ENCODE results near the gene CTSF. TPM values are rescaled to one million over a fixed set of nuclear protein-coding genes. Genes with fewer than 3 reads are reported as not detected.
A peak's percentile ranks its signal among the peaks of the same experiment; 100 is the strongest.

The CTSF gene
- total and polyA plus RNA-seq, 2 of the 13 experiments (the other 11 are each of a cell fraction or from before 2014, with no cell fraction given), result not detected

GRCh38 chr11:66617155-66617834, 48.9 kb upstream of the CTSF start:
- DNase-seq (ENCODE audit: low spot score) (no peak), FAIRE-seq (no peak), ATAC-seq (peak; percentile 57)
- Histone ChIP-seq H2AFZ (ENCODE audit: low read length) (no peak overlapping the region), H3K36me3 (replicated peaks in 1 of 2; ENCODE audit: control insufficient read depth in 1 of 2, insufficient read depth in 2 of 2, low read length in 2 of 2) (peaks cover 0 to 20% of the 10 kb centered on the region in 2 experiments; a peak in 3 of 5 replicates), H3K9me3 (ENCODE audit: low read length) (no peaks in the 10 kb centered on the region), H3K9ac (ENCODE audit: insufficient read depth, low read depth, low read length) (peak overlapping the region; percentile 92), H4K20me1 (ENCODE audit: insufficient read depth, low read length) (peaks cover 54% of the 10 kb centered on the region), H3K27ac (ENCODE audit: extremely low read length, insufficient read depth, low read length) (peak overlapping the region; percentile 89), H3K4me1 (ENCODE audit: insufficient read depth, low read length) (peaks cover 51% of the 10 kb centered on the region), H3K27me3 (ENCODE audit: control insufficient read depth in 1 of 2, insufficient read depth in 2 of 2, low read length in 2 of 2) (no peaks in the 10 kb centered on the region; a peak in 1 of 5 replicates), H3K4me2 (ENCODE audit: low read depth, low read length) (peak overlapping the region; percentile 88), H3K79me2 (ENCODE audit: insufficient read depth, low read length) (peaks cover 57% of the 10 kb centered on the region), H3K4me3 (replicated peaks in 1 of 3; ENCODE audit: insufficient read depth in 1 of 3, low read depth in 2 of 3, low read length in 3 of 3) (peak overlapping the region; percentile 89 to 93 (median 92))
- ChIA-PET CTCF (ENCODE audit: low intra/inter-chr PET ratio, low total read pairs) (no interaction called here), POLR2A (interaction anchor here (0.6 to 10.6 kb wide), 18 partner anchors 8 to 305 kb away, joined by 3 to 211 read pairs (median 8); partner anchors contain the start of genes ACTN3, CCDC87, CCS and DPP3)
- in situ Hi-C loops (cut with HindIII; ENCODE audit: extremely low pct_ligation_motif_present, low pct_unique_long_range_greater_than_20kb), result no loop called here
- no TSS peak for BruUV-seq (replicated peaks)
- intact Hi-C loops (cut with micrococcal nuclease; ENCODE audit: unreplicated experiment), result loop anchor here (2.0 kb wide), 1 partner anchor 24 kb away; the partner anchor contains the start of genes CCDC87 and CCS
- 0% methylated on average over 9 of the region's 38 CpGs for WGBS (ENCODE audit: low lambda C conversion rate)
- no peak for TF ChIP-seq ZSCAN22 (CRISPR knock-in tag; IDR thresholded peaks at IDR 0.05)
- TF ChIP-seq ELF4 (CRISPR knock-in tag; IDR thresholded peaks at IDR 0.05; ENCODE audit: borderline replicate concordance), result no peak
- TF ChIP-seq ONECUT2 (CRISPR knock-in tag; IDR thresholded peaks at IDR 0.05), result no peak
- peak; percentile 50; the same call in 1 of the 2 replicates for TF ChIP-seq REXO4 (CRISPR knock-in tag; IDR thresholded peaks at IDR 0.05; ENCODE audit: borderline replicate concordance)
- TF ChIP-seq ZNF253 (CRISPR knock-in tag; IDR thresholded peaks at IDR 0.05; ENCODE audit: borderline replicate concordance), result 0 out of 2 replicates have a peak, but pooled peaks have one; percentile 37
- TF ChIP-seq ZIK1 (CRISPR knock-in tag; IDR thresholded peaks at IDR 0.05; ENCODE audit: borderline replicate concordance, low read depth), result no peak
- no peak for TF ChIP-seq PREB (CRISPR knock-in tag; IDR thresholded peaks at IDR 0.05)
- no peak for TF ChIP-seq CEBPG (CRISPR knock-in tag; IDR thresholded peaks at IDR 0.05)
- no peak for TF ChIP-seq ZNF225 (CRISPR knock-in tag; IDR thresholded peaks at IDR 0.05)
- TF ChIP-seq SNAPC4 (CRISPR knock-in tag; IDR thresholded peaks at IDR 0.05), result peak; percentile 69
- TF ChIP-seq TMF1 (CRISPR knock-in tag; IDR thresholded peaks at IDR 0.05; ENCODE audit: low read depth), result 0 out of 2 replicates have a peak, but pooled peaks have one; percentile 25
- TF ChIP-seq MATR3 (CRISPR knock-in tag; IDR thresholded peaks at IDR 0.05), result no peak
- TF ChIP-seq ZNF614 (CRISPR knock-in tag; IDR thresholded peaks at IDR 0.05; ENCODE audit: borderline replicate concordance), result no peak
- TF ChIP-seq E2F1 (CRISPR knock-in tag; IDR thresholded peaks at IDR 0.05), result no peak
- TF ChIP-seq TEAD3 (CRISPR knock-in tag; optimal IDR thresholded peaks at IDR 0.05; ENCODE audit: borderline replicate concordance), result no peak
- no peak for TF ChIP-seq ZNF180 (CRISPR knock-in tag; IDR thresholded peaks at IDR 0.05; ENCODE audit: borderline replicate concordance, low read depth)
